Activated gamma-delta T cell (primary cell): ENCODE results near the gene DNM2.

ENCODE experiments used
- DNase-seq: peaks from one replicate; lab custom pipeline; 2025; lab: John Stamatoyannopoulos, UW

DNM2 gene

DNA sequence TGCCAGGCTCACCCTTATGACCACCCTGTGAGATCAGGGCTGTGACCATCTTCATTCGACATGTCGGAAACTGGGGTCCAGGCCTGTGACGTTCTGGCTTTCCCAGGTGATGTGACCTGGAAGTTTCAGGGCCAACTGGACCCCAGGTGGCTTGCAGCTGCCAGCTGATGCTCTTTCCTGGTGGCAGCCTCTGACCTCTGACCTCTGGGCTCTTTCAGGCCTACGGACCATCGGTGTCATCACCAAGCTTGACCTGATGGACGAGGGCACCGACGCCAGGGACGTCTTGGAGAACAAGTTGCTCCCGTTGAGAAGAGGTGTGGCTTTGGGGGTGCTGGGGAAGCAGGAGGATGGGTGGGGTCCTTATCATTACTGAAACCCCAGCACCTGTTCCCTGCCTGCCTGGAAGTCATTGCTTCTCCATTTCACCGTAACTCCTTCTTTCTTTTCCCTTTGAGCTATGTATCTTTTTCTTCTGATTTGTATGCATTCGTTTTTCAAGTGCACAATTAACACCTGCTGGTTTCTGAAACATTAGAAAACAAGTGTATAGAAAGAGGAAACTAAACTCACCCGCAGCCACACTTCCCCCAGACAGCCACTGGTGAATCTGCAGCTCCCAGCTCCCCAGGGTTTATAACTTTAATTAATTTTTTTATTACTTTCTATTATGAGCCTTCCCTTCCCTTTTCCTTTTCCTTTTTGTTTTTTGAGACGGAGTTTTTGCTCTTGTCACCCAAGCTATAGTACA, 59.2 kb downstream of the DNM2 start:
- no peak for DNase-seq

DNA sequence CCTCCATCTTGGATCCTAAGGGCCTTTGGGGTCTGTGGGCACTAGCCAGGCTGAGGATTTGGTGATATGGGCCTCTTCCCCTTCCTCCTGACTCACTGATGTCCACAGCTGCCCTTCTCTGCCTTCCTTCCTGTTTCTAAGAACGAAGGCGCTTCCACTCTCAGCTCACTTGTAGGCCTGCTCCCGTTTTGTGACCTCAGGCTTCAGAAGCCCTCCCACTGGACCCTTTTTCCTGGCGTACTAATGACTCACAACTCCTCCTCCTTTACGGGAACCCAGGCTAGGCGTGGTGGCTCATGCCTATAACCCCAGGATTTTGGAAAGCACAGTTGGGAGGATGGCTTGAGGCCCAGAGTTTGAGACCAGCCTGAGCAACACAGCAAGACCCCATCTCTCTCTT, 62.5 kb downstream of the DNM2 start:
- no peak for DNase-seq

DNA sequence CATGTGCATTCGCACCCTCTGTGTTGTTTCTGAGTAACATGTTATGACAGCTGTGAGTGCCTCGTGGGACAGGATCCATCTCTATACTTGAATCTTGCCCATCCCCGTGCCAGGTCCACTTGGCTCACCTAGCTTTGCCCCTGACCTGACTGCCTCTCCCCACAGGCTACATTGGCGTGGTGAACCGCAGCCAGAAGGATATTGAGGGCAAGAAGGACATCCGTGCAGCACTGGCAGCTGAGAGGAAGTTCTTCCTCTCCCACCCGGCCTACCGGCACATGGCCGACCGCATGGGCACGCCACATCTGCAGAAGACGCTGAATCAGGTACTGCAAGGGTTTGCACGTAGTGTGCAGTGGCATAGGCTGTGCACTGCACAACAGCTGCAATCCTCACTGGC, 64.9 kb downstream of the DNM2 start:
- DNase-seq, result no peak

DNA sequence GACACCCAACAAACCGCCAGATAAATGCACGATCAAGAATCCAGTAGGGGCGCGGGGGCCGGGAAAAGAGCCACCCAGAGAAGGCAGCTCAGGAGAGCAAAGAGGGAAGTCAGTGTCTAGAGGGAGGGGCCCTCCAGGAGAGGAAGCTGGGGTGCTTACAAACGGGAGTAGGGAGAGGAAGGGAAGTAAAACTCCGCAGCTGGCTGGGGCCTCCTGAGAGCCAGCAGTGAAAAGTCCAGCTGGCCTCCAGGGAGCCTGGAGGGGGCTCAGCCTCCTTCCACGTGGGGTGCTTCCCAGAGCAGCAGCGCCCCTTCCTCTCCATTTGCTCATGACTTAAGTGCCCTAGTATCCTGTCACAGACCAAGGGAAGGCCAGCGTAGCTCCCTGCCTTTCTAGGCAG, 66.4 kb downstream of the DNM2 start:
- DNase-seq, result no peak

DNA sequence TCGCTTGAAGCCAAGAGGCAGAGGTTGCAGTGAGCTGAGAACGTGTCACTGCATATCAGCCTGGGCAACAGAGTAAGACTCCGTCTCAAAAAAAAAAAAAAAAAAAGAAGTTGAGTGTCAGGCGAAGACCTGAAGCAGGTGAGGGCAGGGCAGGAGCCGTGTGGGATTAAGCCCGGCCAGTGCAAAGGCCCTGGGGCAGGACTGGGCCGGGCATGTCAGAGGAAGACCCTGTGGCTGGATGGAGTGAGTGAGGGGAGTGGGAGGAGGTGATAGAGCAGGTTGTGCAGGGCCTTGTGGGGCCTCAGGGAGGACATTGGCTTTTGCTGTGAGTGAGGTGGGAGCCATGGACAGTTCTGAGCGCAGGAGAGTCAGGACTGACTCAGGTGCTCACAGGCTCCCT, 70.3 kb downstream of the DNM2 start:
- DNase-seq, result no peak

DNA sequence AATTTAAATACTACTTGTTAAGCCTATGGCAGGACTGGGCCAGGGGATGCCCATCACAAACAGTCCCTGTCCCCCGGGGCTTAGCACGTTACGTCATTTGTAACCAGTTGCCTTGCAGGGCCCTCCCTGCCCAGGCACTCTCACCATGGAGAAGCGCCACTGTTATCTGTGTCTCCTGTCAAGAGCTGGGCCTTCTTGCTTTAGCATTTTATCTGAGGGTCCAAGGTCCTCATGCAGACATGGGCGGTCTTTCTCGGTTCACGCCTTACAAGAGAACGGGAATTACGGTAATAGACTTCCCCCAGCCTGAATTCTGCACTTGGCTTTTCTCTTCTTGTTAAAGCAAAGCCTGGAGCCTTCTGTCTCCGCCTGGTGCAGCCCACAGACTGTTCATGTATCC, 72.0 kb downstream of the DNM2 start:
- no peak for DNase-seq

- DNase-seq, result no peak
Measured at GRCh38 chr19:10796653-10797052, 78.8 kb downstream of the DNM2 start.

DNA sequence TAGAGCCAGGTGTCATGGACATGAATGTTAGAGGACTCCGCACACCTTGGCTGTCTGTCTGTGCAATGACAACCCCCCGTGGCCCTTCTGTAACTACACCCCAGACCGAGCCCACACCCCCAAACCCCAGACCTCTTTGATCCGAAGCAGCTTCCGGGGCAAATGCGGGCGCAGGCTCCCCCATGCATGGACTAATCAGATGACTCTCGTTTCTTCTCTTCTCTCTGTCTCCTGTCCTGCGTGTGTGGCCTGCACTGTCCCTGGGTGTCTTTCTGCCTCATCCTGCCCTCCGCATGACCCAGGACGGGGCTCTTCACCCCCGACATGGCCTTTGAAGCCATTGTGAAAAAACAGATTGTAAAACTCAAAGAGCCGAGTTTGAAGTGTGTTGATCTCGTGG, 79.2 kb downstream of the DNM2 start:
- DNase-seq, result peak; percentile 50

DNA sequence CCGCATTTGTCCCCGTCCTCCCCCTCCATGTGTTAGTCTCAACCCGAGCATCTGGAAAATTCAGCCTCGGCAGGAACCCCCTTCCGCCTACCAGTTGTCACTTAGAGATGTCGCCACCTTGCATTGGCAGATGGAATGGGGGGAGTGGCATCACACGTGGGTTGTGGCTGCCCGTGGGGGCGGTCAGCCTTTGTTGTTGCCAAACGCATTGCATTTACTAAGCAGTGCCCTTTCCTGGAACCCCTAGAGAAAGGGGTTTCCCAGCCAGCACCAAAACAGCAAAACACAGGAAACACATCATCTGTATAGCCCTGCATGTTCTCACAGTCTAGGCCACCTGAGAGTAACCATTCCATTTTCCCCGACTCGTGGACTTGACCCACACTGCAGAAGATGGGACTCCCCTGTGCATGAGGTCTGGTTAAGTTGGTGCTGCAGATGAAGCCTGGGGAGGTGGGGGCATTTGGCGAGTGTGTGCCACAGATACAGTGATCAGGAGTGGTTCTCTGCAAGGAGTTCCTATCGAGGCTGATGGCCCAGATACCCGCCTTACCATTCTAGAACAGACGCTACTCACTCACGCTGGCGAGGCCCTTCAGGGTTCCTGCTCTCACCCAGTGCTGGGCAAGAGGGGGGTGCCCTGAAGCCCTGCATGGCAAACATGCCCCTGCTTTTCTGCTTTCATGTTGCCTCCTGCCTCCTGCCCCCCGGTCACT, 79.8 kb downstream of the DNM2 start:
- peak; percentile 88 for DNase-seq

DNA sequence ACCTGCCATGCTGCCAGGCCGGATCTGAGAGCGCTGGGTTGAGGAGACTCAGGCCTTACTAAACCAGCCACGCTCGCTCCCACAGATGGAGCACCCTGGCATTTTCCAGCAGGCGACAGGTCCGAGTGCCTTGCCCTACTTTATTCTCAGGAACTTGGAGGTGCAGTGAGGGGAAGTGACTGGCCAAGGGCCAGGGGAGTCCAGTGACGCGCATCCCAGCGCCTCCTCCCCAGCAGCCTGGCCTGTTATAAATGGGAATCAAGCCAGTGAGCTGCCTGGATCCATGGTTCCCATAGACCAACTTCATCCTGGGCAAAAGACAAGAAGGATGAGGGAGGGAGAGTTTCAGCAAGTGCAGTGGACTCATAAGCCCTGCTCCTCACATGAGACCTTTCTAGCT, 82.6 kb downstream of the DNM2 start:
- DNase-seq, result no peak

GRCh38 chr19:10802479-10802878, 84.6 kb downstream of the DNM2 start:
- no peak for DNase-seq

DNA sequence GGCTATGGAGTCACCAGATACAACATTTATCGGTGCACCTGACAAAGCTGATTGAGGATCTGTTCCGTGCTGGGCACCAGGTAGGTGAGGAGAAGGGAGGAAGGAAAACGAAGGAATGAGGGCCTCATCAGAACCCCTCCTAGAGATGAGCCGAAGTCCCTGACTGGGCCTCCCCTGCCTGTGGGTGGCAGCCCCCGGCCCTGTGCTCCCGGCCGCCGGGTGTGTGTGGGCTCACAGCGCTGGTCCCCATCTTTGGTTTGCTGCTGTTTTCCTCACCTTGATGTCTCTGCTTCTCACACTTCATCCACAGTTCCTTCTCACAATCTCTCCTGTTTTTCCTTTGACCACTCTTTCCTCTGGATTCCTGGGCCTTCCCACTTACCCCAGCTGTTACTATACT, 85.4 kb downstream of the DNM2 start:
- DNase-seq, result no peak

- DNase-seq, result no peak
Measured at GRCh38 chr19:10805065-10805757, 87.3 kb downstream of the DNM2 start.

GRCh38 chr19:10805758-10806247, 87.9 kb downstream of the DNM2 start:
- no peak for DNase-seq

DNA sequence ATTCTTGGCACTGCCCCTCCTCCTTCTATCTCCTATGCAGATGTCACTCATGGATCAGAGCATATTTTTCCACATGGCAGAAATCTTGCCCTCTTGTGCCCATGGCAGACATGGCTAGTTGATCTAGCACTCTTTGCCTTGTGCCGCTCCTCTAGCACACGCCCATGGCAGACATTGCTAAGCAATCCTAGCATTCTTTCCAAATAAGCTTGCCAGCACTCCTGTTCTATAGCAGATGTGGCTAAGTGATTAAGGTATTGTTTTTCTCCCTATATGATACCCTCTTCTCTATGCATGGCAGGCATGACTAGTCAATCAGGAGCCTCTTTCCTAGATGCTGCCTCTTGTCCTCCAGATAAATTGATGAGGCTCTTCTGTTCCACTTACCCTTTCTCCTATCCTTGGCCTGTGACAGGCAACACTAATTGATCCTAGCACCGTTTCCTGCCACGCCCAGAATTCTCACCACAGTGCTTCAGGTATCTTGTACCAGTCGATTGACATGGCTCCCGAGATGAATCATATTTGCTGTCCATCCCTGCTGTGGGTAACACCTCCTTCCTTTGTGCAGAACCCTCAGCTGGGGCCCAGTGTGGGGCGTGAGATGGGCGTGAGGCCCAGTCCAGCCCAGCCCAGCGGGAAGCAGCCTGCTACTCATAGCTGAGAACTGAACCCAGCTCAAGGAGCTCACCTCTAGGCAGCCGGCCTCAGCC, 91.2 kb downstream of the DNM2 start:
- no peak for DNase-seq

- no peak for DNase-seq
Measured at GRCh38 chr19:10809651-10810285, 91.9 kb downstream of the DNM2 start.

DNA sequence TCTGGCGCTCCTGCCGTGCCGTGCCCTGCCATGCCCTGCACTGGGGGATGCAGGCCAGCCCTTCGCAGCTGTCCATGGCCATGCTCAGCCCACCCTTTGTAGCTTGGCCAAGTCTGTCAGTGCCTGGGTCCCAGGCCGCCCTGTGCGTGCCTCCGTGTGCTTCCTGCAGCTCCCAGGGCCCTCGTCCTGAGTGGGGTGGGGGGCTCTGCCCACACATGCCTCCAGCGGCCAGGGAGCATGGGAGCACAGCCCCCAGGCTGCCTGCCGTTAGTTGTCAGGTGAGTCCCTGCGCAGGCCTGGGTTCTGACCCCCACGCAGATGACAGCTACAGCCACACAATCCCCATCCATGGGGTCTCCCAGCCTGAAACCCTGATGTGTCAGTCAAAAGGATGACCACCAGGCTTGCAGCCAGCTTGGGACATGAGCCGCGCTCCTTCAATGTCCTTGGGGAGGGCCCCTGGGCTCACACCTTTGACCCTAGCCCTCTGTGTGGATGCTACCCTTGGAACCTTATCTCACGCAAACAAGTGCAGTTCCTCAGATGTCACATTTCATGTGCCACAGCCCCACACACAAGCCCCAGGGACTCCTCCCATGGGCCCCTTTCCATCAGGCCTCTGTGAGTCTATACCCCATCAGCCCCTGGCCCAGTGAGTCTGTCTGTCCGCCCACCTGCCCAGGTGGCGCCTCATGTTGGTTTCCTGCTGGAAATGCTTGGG, 93.7 kb downstream of the DNM2 start:
- DNase-seq, result no peak

DNA sequence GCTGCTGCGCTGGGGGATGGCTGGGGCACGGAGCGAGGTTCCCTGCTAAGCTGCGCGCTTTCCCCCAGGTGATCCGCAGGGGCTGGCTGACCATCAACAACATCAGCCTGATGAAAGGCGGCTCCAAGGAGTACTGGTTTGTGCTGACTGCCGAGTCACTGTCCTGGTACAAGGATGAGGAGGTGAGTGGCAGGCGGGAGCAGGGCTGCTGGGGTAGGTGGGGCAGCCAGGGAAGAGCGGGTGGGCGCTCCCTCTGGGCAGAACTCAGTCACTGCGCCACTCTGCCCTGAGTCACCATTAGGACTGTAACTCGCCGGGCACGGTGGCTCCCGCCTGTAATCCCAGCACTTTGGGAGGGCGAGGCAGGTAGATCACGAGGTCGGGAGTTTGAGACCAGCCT, 94.3 kb downstream of the DNM2 start:
- DNase-seq, result no peak

- no peak for DNase-seq
Measured at GRCh38 chr19:10812902-10813404, 95.1 kb downstream of the DNM2 start.

- no peak for DNase-seq
Measured at GRCh38 chr19:10815007-10815536, 97.2 kb downstream of the DNM2 start.
